Measurements from ENCODE around the gene GLP1R. TPM values are rescaled to one million over a fixed set of nuclear protein-coding genes. Genes with fewer than 3 reads are reported as not detected.

GLP1R gene
- total and polyA plus RNA-seq, 2 donors (not counting 1 experiment from before 2014, with no cell fraction given) = not detected

DNA sequence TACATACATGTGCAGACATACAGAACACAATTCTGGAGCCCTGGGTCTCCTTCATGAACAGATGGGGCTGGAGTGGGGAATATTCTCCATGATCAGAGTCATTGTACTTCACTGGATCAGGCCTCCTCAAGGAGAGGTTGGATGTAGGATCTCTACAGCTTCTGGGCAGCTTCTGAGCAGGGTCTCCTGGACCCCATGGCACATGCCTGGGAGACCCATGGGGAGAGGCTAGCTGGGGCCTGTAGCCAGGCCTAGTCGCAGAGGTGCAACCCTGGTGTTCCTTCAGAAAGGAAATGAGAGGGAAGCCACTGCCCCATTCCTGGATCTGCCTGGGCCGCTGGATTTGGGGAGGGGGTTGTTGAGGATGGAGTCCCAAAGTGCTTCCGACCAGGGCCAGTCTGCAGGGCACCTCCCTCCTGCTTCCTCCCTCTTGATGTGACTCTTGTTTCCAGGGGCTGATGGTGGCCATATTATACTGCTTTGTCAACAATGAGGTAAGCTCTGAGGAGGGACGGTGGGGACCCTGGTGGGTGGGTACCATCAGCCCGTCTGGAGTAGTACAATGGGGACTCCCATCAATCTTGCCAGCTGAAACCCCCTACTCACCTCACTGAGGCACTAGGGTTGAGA is 31.8 kb downstream of the GLP1R start:
- Mint-ChIP-seq H3K4me1 (no peaks in the 10 kb centered on the region), H3K9me3 (ENCODE audit: insufficient read depth) (no peaks in the 10 kb centered on the region), H3K4me3 (no peak overlapping the region), H3K27ac (no peak overlapping the region), H3K27me3 (peaks cover 14% of the 10 kb centered on the region)
- H3K27ac ChIP-seq (ENCODE audit: low read length in 2 of 2) = no peak overlapping the region
- WGBS (ENCODE audit: insufficient coverage) = 92% methylated on average over 2 of the region's 5 CpGs
- H3K9me3 ChIP-seq (ENCODE audit: control extremely low read depth in 1 of 3, control insufficient read depth in 2 of 3, insufficient read depth in 1 of 3, low read length in 2 of 3) = no peaks in the 10 kb centered on the region
- ChIA-PET POLR2A (no interaction called here), CTCF (no interaction called here)
- H3K4me3 ChIP-seq (ENCODE audit: control extremely low read depth in 1 of 5, extremely low read depth in 1 of 5, insufficient read depth in 1 of 5, low read depth in 2 of 5, low read length in 4 of 5) = no peak overlapping the region
- H4K20me1 ChIP-seq (ENCODE audit: control insufficient read depth, insufficient read depth, low read length, poor library complexity, severe bottlenecking) = no peaks in the 10 kb centered on the region
- no peak overlapping the region for H2AFZ ChIP-seq (ENCODE audit: insufficient read depth, low read depth, low read length, poor library complexity, severe bottlenecking)
- no peaks in the 10 kb centered on the region for H3K79me2 ChIP-seq (ENCODE audit: control insufficient read depth, insufficient read depth, low read length)
- no peak for TF ChIP-seq EZH2 (IDR thresholded peaks at IDR 0.05; ENCODE audit: borderline replicate concordance, insufficient read depth, low read depth, low read length, poor library complexity, severe bottlenecking)
- TF ChIP-seq, protein P1, sequence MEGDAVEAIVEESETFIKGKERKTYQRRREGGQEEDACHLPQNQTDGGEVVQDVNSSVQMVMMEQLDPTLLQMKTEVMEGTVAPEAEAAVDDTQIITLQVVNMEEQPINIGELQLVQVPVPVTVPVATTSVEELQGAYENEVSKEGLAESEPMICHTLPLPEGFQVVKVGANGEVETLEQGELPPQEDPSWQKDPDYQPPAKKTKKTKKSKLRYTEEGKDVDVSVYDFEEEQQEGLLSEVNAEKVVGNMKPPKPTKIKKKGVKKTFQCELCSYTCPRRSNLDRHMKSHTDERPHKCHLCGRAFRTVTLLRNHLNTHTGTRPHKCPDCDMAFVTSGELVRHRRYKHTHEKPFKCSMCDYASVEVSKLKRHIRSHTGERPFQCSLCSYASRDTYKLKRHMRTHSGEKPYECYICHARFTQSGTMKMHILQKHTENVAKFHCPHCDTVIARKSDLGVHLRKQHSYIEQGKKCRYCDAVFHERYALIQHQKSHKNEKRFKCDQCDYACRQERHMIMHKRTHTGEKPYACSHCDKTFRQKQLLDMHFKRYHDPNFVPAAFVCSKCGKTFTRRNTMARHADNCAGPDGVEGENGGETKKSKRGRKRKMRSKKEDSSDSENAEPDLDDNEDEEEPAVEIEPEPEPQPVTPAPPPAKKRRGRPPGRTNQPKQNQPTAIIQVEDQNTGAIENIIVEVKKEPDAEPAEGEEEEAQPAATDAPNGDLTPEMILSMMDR (IDR thresholded peaks at IDR 0.05) = no peak
- intact Hi-C loops (cut with micrococcal nuclease) = no loop called here
- DNase-seq = no peak
- peaks cover 0 to 7% (median 2%) of the 10 kb centered on the region in 4 experiments for H3K27me3 ChIP-seq (replicated peaks in 1 of 4; ENCODE audit: control extremely low read depth in 1 of 4, control insufficient read depth in 3 of 4, insufficient read depth in 4 of 4, low read length in 3 of 4)
- no peaks in the 10 kb centered on the region for H3K36me3 ChIP-seq (replicated peaks in 1 of 2; ENCODE audit: control extremely low read depth in 1 of 2, control insufficient read depth in 1 of 2, extremely low read depth in 1 of 2, insufficient read depth in 2 of 2, low read length in 1 of 2)
- H3K9ac ChIP-seq (ENCODE audit: low read length) = no peak overlapping the region
- H3K4me2 ChIP-seq (replicated peaks; ENCODE audit: low read depth, low read length, poor library complexity, severe bottlenecking) = no peak overlapping the region
- no peaks in the 10 kb centered on the region for H3K4me1 ChIP-seq (ENCODE audit: control insufficient read depth in 2 of 2, insufficient read depth in 2 of 2, low read length in 2 of 2)
- no peak for ATAC-seq (ENCODE audit: low read depth)

DNA sequence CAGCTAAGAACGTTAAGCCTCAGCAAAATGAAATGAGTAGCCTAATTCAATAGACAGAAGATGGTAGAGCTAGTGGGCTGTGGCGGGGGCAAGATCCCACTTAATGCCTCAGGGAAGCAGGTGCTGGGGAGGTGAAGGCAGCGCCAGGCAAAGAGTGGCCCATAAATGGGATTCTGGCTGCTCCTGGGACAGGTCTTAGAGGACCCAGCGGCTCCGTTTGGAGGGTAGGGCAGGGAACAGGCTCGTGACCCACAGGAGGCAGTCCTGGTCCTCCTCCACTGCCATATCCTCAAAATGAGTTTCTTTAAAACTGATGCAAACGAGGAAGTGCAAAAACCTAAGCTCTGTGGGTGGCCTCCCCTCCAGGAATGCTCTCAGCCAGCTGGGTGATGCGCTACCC is 33.7 kb downstream of the GLP1R start:
- ChIA-PET POLR2A (no interaction called here), CTCF (no interaction called here)
- Mint-ChIP-seq H3K4me1 (no peaks in the 10 kb centered on the region), H3K9me3 (ENCODE audit: insufficient read depth) (no peaks in the 10 kb centered on the region), H3K27ac (no peak overlapping the region), H3K27me3 (peaks cover 34% of the 10 kb centered on the region), H3K4me3 (no peak overlapping the region)
- 83% methylated on average over 8 of the region's 8 CpGs for WGBS (ENCODE audit: insufficient coverage)
- DNase-seq (no peak), ATAC-seq (ENCODE audit: low read depth) (no peak)
- Histone ChIP-seq H3K4me2 (replicated peaks; ENCODE audit: low read depth, low read length, poor library complexity, severe bottlenecking) (no peak overlapping the region), H3K36me3 (replicated peaks in 1 of 2; ENCODE audit: control extremely low read depth in 1 of 2, control insufficient read depth in 1 of 2, extremely low read depth in 1 of 2, insufficient read depth in 2 of 2, low read length in 1 of 2) (no peaks in the 10 kb centered on the region), H3K27ac (ENCODE audit: low read length in 2 of 2) (no peak overlapping the region), H3K9ac (ENCODE audit: low read length) (no peak overlapping the region), H4K20me1 (ENCODE audit: control insufficient read depth, insufficient read depth, low read length, poor library complexity, severe bottlenecking) (no peaks in the 10 kb centered on the region), H3K79me2 (ENCODE audit: control insufficient read depth, insufficient read depth, low read length) (no peaks in the 10 kb centered on the region), H3K4me3 (ENCODE audit: control extremely low read depth in 1 of 5, extremely low read depth in 1 of 5, insufficient read depth in 1 of 5, low read depth in 2 of 5, low read length in 4 of 5) (no peak overlapping the region), H3K9me3 (ENCODE audit: control extremely low read depth in 1 of 3, control insufficient read depth in 2 of 3, insufficient read depth in 1 of 3, low read length in 2 of 3) (no peaks in the 10 kb centered on the region), H3K27me3 (replicated peaks in 1 of 4; ENCODE audit: control extremely low read depth in 1 of 4, control insufficient read depth in 3 of 4, insufficient read depth in 4 of 4, low read length in 3 of 4) (peaks cover 0 to 14% (median 2%) of the 10 kb centered on the region in 4 experiments), H3K4me1 (ENCODE audit: control insufficient read depth in 2 of 2, insufficient read depth in 2 of 2, low read length in 2 of 2) (no peaks in the 10 kb centered on the region), H2AFZ (ENCODE audit: insufficient read depth, low read depth, low read length, poor library complexity, severe bottlenecking) (no peak overlapping the region)
- intact Hi-C loops (cut with micrococcal nuclease) = no loop called here
- TF ChIP-seq EZH2 (IDR thresholded peaks at IDR 0.05; ENCODE audit: borderline replicate concordance, insufficient read depth, low read depth, low read length, poor library complexity, severe bottlenecking) = no peak
- TF ChIP-seq, protein P1 (IDR thresholded peaks at IDR 0.05) = no peak

Measured in B cell (primary cell).